ENCODE measurements around the gene SCCPDH.
"Not testable (repeated sequence)": the region's sequence is repeated elsewhere in the genome, so short reads cannot be mapped to it uniquely, and the experiment has no call there.

Gene SCCPDH

GRCh38 chr1:246800756-246801155, 76.5 kb downstream of the SCCPDH start:
- DNase-seq (ENCODE audit: low read depth) = no peak

- no peak for DNase-seq (ENCODE audit: low read depth)
Observed at GRCh38 chr1:246801241-246802020, 77.2 kb downstream of the SCCPDH start.

GRCh38 chr1:246803373-246803772, 79.2 kb downstream of the SCCPDH start:
- DNase-seq (ENCODE audit: low read depth) = no peak

- DNase-seq (ENCODE audit: low read depth) = no peak
Observed at GRCh38 chr1:246803883-246804282, 79.7 kb downstream of the SCCPDH start.

GRCh38 chr1:246805135-246805716, 81.0 kb downstream of the SCCPDH start:
- no peak for DNase-seq (ENCODE audit: low read depth)

GRCh38 chr1:246809473-246809872, 85.3 kb downstream of the SCCPDH start:
- no peak for DNase-seq (ENCODE audit: low read depth)

GRCh38 chr1:246811985-246812384, 87.8 kb downstream of the SCCPDH start:
- no peak for DNase-seq (ENCODE audit: low read depth)

- not testable (repeated sequence) for DNase-seq (ENCODE audit: low read depth)
Observed at GRCh38 chr1:246813325-246813724, 89.1 kb downstream of the SCCPDH start.

- no peak for DNase-seq (ENCODE audit: low read depth)
Observed at GRCh38 chr1:246814890-246815289, 90.7 kb downstream of the SCCPDH start.

- no peak for DNase-seq (ENCODE audit: low read depth)
Observed at GRCh38 chr1:246815693-246816270, 91.6 kb downstream of the SCCPDH start.

Data from HS-27A (cell line).